GM19351 (cell line): Measurements from ENCODE around the gene AMOT.
A peak's percentile ranks its signal among the peaks of the same experiment; 100 is the strongest.

Experiments used
- ATAC-seq: cut with Tn5 transposase; IDR thresholded peaks from one replicate; pipeline ENCODE4 v1.9.1; 2021; ENCODE audit warnings: mild to moderate bottlenecking, moderate library complexity; ENCODE audit not compliant: unreplicated experiment

The AMOT gene

GRCh38 chrX:112808007-112808406 is 32.6 kb downstream of the AMOT start:
- ATAC-seq: no peak

GRCh38 chrX:112803060-112803459 is 37.6 kb downstream of the AMOT start:
- ATAC-seq: no peak

- no peak for ATAC-seq
Measured at GRCh38 chrX:112802541-112802940, 38.1 kb downstream of the AMOT start.

GRCh38 chrX:112800971-112801775 is 39.5 kb downstream of the AMOT start:
- no peak for ATAC-seq

- ATAC-seq: no peak
Measured at GRCh38 chrX:112799425-112799824, 41.2 kb downstream of the AMOT start.

- no peak for ATAC-seq
Measured at GRCh38 chrX:112798736-112799135, 41.9 kb downstream of the AMOT start.

GRCh38 chrX:112789931-112790330 is 50.7 kb downstream of the AMOT start:
- ATAC-seq: no peak

- ATAC-seq: no peak
Measured at GRCh38 chrX:112786076-112786475, 54.6 kb downstream of the AMOT start.

GRCh38 chrX:112785344-112785743 is 55.3 kb downstream of the AMOT start:
- no peak for ATAC-seq

GRCh38 chrX:112784692-112785091 is 55.9 kb downstream of the AMOT start:
- no peak for ATAC-seq

GRCh38 chrX:112779139-112779538 is 61.5 kb downstream of the AMOT start:
- no peak for ATAC-seq

GRCh38 chrX:112774651-112775293 is 65.9 kb downstream of the AMOT start:
- ATAC-seq: no peak

- ATAC-seq: no peak
Measured at GRCh38 chrX:112774142-112774541, 66.5 kb downstream of the AMOT start.

GRCh38 chrX:112769034-112769433 is 71.6 kb downstream of the AMOT start:
- no peak for ATAC-seq

- ATAC-seq: no peak
Measured at GRCh38 chrX:112768563-112768962, 72.1 kb downstream of the AMOT start.

GRCh38 chrX:112766774-112767173 is 73.9 kb downstream of the AMOT start:
- ATAC-seq: peak; percentile 55

- ATAC-seq: peak; percentile 88
Measured at GRCh38 chrX:112761242-112762207, 79.1 kb downstream of the AMOT start.

GRCh38 chrX:112760697-112761096 is 79.9 kb downstream of the AMOT start:
- ATAC-seq: peak; percentile 52

GRCh38 chrX:112759966-112760365 is 80.7 kb downstream of the AMOT start:
- ATAC-seq: no peak

- no peak for ATAC-seq
Measured at GRCh38 chrX:112759512-112759911, 81.1 kb downstream of the AMOT start.

GRCh38 chrX:112757946-112758345 is 82.7 kb downstream of the AMOT start:
- no peak for ATAC-seq
